Lower leg skin (tissue), 3 donors: ENCODE data around the gene PLK3.

Source experiments
- POLR2A ChIP-seq, 2 donors: fragments of 450-650 bp; IDR thresholded peaks; one replicate each; pipeline ENCODE4 v1.6.1; 2016 to 2017; ENCODE audit warnings: antibody characterized with exemption in 2 of 2, mild to moderate bottlenecking in 1 of 2, moderate library complexity in 1 of 2
- TF ChIP-seq, protein P1 (sequence below), 3 donors: fragments of 450-650 bp; IDR thresholded peaks; one replicate each; pipeline ENCODE4 v1.5.1; 2016; ENCODE audit warnings: antibody characterized with exemption in 3 of 3, mild to moderate bottlenecking in 3 of 3, moderate library complexity in 2 of 3

DNA sequence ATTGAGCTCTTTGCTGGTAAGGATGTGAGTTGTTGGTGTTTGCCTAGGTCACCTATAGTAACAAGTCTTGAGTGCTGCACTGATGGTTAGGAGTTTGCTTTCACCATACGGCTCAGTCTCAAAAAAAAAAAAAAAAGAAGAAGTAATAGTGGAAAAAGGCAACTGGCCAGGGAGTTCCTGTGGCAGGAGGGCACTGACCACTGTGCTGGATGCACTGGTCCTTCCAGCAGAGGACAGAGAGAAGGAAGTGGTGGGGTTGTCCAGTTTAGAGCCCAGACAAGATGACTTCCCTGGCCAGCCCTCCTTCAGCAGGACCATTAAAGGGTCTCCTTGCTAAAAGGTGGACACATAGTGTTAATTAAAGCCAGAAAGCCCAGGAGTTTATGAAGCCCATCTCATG lies 54.8 kb downstream of the PLK3 start:
- TF ChIP-seq, protein P1, sequence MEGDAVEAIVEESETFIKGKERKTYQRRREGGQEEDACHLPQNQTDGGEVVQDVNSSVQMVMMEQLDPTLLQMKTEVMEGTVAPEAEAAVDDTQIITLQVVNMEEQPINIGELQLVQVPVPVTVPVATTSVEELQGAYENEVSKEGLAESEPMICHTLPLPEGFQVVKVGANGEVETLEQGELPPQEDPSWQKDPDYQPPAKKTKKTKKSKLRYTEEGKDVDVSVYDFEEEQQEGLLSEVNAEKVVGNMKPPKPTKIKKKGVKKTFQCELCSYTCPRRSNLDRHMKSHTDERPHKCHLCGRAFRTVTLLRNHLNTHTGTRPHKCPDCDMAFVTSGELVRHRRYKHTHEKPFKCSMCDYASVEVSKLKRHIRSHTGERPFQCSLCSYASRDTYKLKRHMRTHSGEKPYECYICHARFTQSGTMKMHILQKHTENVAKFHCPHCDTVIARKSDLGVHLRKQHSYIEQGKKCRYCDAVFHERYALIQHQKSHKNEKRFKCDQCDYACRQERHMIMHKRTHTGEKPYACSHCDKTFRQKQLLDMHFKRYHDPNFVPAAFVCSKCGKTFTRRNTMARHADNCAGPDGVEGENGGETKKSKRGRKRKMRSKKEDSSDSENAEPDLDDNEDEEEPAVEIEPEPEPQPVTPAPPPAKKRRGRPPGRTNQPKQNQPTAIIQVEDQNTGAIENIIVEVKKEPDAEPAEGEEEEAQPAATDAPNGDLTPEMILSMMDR (IDR thresholded peaks at IDR 0.05) = no peak
- TF ChIP-seq POLR2A (IDR thresholded peaks at IDR 0.05) = no peak
